ENCODE results near the gene NADK2.

Gene NADK2

DNA sequence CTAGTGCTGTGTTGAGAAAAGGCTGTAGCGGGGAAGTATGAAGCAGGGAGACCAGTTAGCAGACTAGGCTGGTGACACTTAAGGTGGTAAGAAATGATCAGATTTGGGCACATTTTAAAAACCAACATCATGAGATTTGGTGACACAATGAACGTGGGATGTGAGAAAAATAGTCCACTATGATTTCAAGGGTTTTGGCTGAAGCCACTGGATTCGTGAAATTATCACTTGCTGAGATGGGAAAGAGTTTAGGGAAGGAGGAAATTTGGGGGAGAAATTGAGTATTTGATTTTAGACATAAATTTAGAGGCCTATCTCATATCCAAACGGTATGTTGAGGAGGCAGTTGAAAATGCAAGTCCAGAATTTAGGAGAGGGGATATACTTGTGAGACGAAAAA, 66.7 kb downstream of the NADK2 start:
- Histone ChIP-seq H3K27me3 (ENCODE audit: insufficient read depth, poor library complexity, severe bottlenecking) (no peaks in the 10 kb centered on the region), H3K4me3 (replicated peaks; ENCODE audit: insufficient read depth, low read length) (no peak overlapping the region), H3K27ac (replicated peaks) (no peak overlapping the region)
- no peak for DNase-seq (ENCODE audit: low read depth in 1 of 2, low spot score in 1 of 2)
- no peak for TF ChIP-seq CTCF (IDR thresholded peaks at IDR 0.05; ENCODE audit: insufficient read depth, low read length)
- TF ChIP-seq REST (IDR thresholded peaks at IDR 0.05; ENCODE audit: insufficient replicate concordance, low read depth) = no peak
- no peak for TF ChIP-seq POLR2AphosphoS5 (IDR thresholded peaks at IDR 0.05; ENCODE audit: low read depth)
- no peak for TF ChIP-seq SPI1 (IDR thresholded peaks at IDR 0.05; ENCODE audit: borderline replicate concordance, low read depth)
- no peak for TF ChIP-seq GABPA (IDR thresholded peaks at IDR 0.05; ENCODE audit: low read depth)

DNA sequence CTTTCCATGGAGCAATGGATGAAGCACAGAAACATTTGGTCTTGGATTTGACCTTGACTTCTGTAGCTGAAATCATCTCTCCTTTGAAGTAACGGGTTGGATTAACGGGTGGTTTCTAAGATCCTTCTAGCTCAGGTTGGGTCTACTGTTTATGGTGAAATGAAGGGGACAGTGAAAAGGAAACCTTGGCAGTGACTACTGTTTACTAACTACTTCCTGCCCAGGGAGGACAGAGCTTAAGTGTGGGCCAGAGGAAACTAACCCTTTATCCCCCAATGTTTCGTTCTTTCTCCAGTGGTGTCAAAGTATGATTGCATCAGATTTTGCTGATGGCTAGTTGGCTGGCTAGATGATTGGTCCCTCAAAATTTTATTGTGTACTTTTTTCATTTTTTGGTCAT, 67.6 kb downstream of the NADK2 start:
- DNase-seq (ENCODE audit: low read depth in 1 of 2, low spot score in 1 of 2) = no peak
- no peak for TF ChIP-seq REST (IDR thresholded peaks at IDR 0.05; ENCODE audit: insufficient replicate concordance, low read depth)
- Histone ChIP-seq H3K27ac (replicated peaks) (no peak overlapping the region), H3K27me3 (ENCODE audit: insufficient read depth, poor library complexity, severe bottlenecking) (no peaks in the 10 kb centered on the region), H3K4me3 (replicated peaks; ENCODE audit: insufficient read depth, low read length) (no peak overlapping the region)

- Histone ChIP-seq H3K27me3 (ENCODE audit: insufficient read depth, poor library complexity, severe bottlenecking) (no peaks in the 10 kb centered on the region), H3K27ac (replicated peaks) (no peak overlapping the region), H3K4me3 (replicated peaks; ENCODE audit: insufficient read depth, low read length) (no peak overlapping the region)
- no peak for DNase-seq (ENCODE audit: low read depth in 1 of 2, low spot score in 1 of 2)
- no peak for TF ChIP-seq POLR2AphosphoS5 (IDR thresholded peaks at IDR 0.05; ENCODE audit: low read depth)
- TF ChIP-seq SPI1 (IDR thresholded peaks at IDR 0.05; ENCODE audit: borderline replicate concordance, low read depth) = no peak
- no peak for TF ChIP-seq CTCF (IDR thresholded peaks at IDR 0.05; ENCODE audit: insufficient read depth, low read length)
- TF ChIP-seq REST (IDR thresholded peaks at IDR 0.05; ENCODE audit: insufficient replicate concordance, low read depth) = no peak
- no peak for TF ChIP-seq GABPA (IDR thresholded peaks at IDR 0.05; ENCODE audit: low read depth)
These were observed 68.3 kb downstream of the NADK2 start for GRCh38 chr5:36173426-36173825.

GRCh38 chr5:36172599-36172998, 69.1 kb downstream of the NADK2 start:
- Histone ChIP-seq H3K4me3 (replicated peaks; ENCODE audit: insufficient read depth, low read length) (no peak overlapping the region), H3K27ac (replicated peaks) (no peak overlapping the region), H3K27me3 (ENCODE audit: insufficient read depth, poor library complexity, severe bottlenecking) (no peaks in the 10 kb centered on the region)
- TF ChIP-seq REST (IDR thresholded peaks at IDR 0.05; ENCODE audit: insufficient replicate concordance, low read depth) (no peak), CTCF (IDR thresholded peaks at IDR 0.05; ENCODE audit: insufficient read depth, low read length) (no peak), POLR2AphosphoS5 (IDR thresholded peaks at IDR 0.05; ENCODE audit: low read depth) (no peak), GABPA (IDR thresholded peaks at IDR 0.05; ENCODE audit: low read depth) (no peak), SPI1 (IDR thresholded peaks at IDR 0.05; ENCODE audit: borderline replicate concordance, low read depth) (no peak)
- DNase-seq (ENCODE audit: low read depth in 1 of 2, low spot score in 1 of 2) = no peak

Measured in HL-60 (cell line).